IPS DF 4.7 (cell line): Measurements from ENCODE around the gene PTPN3.

Experiments
- DNase-seq: peaks from one replicate; pipeline ENCODE4 v3.0.0-alpha.2; 2013; ENCODE audit warnings: low spot score; ENCODE audit errors: extremely low read depth

Gene PTPN3

GRCh38 chr9:109476642-109477257 is 21.4 kb downstream of the PTPN3 start:
- DNase-seq, result no peak

- DNase-seq, result no peak
Observed at GRCh38 chr9:109475526-109475925, 22.6 kb downstream of the PTPN3 start.

GRCh38 chr9:109474944-109475343 is 23.2 kb downstream of the PTPN3 start:
- DNase-seq, result no peak

GRCh38 chr9:109474170-109474569 is 23.9 kb downstream of the PTPN3 start:
- DNase-seq, result no peak

GRCh38 chr9:109473329-109473728 is 24.8 kb downstream of the PTPN3 start:
- no peak for DNase-seq

GRCh38 chr9:109471475-109472393 is 26.4 kb downstream of the PTPN3 start:
- DNase-seq, result no peak

- DNase-seq, result peak; percentile 30
Observed at GRCh38 chr9:109469646-109470358, 28.3 kb downstream of the PTPN3 start.

GRCh38 chr9:109468927-109469326 is 29.2 kb downstream of the PTPN3 start:
- no peak for DNase-seq

- DNase-seq, result no peak
Observed at GRCh38 chr9:109467936-109468335, 30.2 kb downstream of the PTPN3 start.

- no peak for DNase-seq
Observed at GRCh38 chr9:109466623-109467590, 31.2 kb downstream of the PTPN3 start.

GRCh38 chr9:109463924-109464625 is 34.0 kb downstream of the PTPN3 start:
- DNase-seq, result no peak

GRCh38 chr9:109460576-109460975 is 37.5 kb downstream of the PTPN3 start:
- no peak for DNase-seq

GRCh38 chr9:109459423-109459822 is 38.7 kb downstream of the PTPN3 start:
- no peak for DNase-seq

- no peak for DNase-seq
Observed at GRCh38 chr9:109458453-109459211, 39.5 kb downstream of the PTPN3 start.

GRCh38 chr9:109456811-109457210 is 41.3 kb downstream of the PTPN3 start:
- no peak for DNase-seq

GRCh38 chr9:109455861-109456260 is 42.2 kb downstream of the PTPN3 start:
- DNase-seq, result no peak

- no peak for DNase-seq
Observed at GRCh38 chr9:109455391-109455790, 42.7 kb downstream of the PTPN3 start.

- no peak for DNase-seq
Observed at GRCh38 chr9:109454601-109455155, 43.4 kb downstream of the PTPN3 start.

- no peak for DNase-seq
Observed at GRCh38 chr9:109454041-109454440, 44.1 kb downstream of the PTPN3 start.
